Measurements from ENCODE around the gene ECE2.

GRCh38 chr3:184314700-184315542 lies 39.1 kb downstream of the ECE2 start:
- TF ChIP-seq, protein P1, sequence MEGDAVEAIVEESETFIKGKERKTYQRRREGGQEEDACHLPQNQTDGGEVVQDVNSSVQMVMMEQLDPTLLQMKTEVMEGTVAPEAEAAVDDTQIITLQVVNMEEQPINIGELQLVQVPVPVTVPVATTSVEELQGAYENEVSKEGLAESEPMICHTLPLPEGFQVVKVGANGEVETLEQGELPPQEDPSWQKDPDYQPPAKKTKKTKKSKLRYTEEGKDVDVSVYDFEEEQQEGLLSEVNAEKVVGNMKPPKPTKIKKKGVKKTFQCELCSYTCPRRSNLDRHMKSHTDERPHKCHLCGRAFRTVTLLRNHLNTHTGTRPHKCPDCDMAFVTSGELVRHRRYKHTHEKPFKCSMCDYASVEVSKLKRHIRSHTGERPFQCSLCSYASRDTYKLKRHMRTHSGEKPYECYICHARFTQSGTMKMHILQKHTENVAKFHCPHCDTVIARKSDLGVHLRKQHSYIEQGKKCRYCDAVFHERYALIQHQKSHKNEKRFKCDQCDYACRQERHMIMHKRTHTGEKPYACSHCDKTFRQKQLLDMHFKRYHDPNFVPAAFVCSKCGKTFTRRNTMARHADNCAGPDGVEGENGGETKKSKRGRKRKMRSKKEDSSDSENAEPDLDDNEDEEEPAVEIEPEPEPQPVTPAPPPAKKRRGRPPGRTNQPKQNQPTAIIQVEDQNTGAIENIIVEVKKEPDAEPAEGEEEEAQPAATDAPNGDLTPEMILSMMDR (IDR thresholded peaks at IDR 0.05) = no peak
- TF ChIP-seq POLR2AphosphoS5 (IDR thresholded peaks at IDR 0.05; ENCODE audit: low read depth, low read length) (no peak; the same call in 1 of the 2 replicates), REST (IDR thresholded peaks at IDR 0.05; ENCODE audit: insufficient read depth in 1 of 2, low read depth in 2 of 2, low read length in 1 of 2) (no peak)
